Liver (tissue), 9 donors: ENCODE results near the gene MARVELD1. TPM values are rescaled to one million over a fixed set of nuclear protein-coding genes. Genes with fewer than 3 reads are reported as not detected.

Source experiments
- DNase-seq: peaks from one replicate; pipeline ENCODE4 v3.0.0-alpha.2; 2017; ENCODE audit warnings: low spot score
- H3K27ac ChIP-seq, 2 donors: one replicate each; pipeline ENCODE4 v1.7.0; 2013; ENCODE audit warnings: inconsistent platforms in 2 of 2, low read length in 2 of 2, control low read depth in 1 of 2, low read depth in 1 of 2, mild to moderate bottlenecking in 1 of 2
- H3K27me3 ChIP-seq, 4 donors: one replicate each; pipeline versions ENCODE4 v1.6.1 to v1.7.0; 2013; ENCODE audit warnings: low read length in 3 of 4, inconsistent platforms in 1 of 4, mild to moderate bottlenecking in 1 of 4, moderate library complexity in 1 of 4; ENCODE audit not compliant: control insufficient read depth in 4 of 4, insufficient read depth in 4 of 4
- H3K36me3 ChIP-seq, 4 donors: one replicate each; pipeline versions ENCODE4 v1.6.1 to v1.7.0; 2013; ENCODE audit warnings: low read length in 3 of 4, mild to moderate bottlenecking in 3 of 4, low read depth in 1 of 4, moderate library complexity in 1 of 4; ENCODE audit not compliant: control insufficient read depth in 4 of 4, insufficient read depth in 3 of 4
- H3K4me1 ChIP-seq, 4 donors: one replicate each; pipeline versions ENCODE4 v1.6.1 to v1.7.0; 2013; ENCODE audit warnings: low read length in 3 of 4, mild to moderate bottlenecking in 3 of 4, moderate library complexity in 1 of 4; ENCODE audit not compliant: control insufficient read depth in 4 of 4, insufficient read depth in 4 of 4
- H3K4me3 ChIP-seq, 3 donors: one replicate each; pipeline versions ENCODE4 v1.6.1 to v1.7.0; 2013; ENCODE audit warnings: low read length in 3 of 3, control low read depth in 1 of 3, low read depth in 1 of 3, mild to moderate bottlenecking in 1 of 3
- H3K9ac ChIP-seq, 2 donors: one replicate each; pipeline ENCODE4 v1.7.0; 2013; ENCODE audit warnings: low read length in 2 of 2, mild to moderate bottlenecking in 2 of 2, moderate library complexity in 2 of 2, control low read depth in 1 of 2, low read depth in 1 of 2
- H3K9me3 ChIP-seq, 4 donors: one replicate each; pipeline versions ENCODE4 v1.6.1 to v1.7.0; 2013; ENCODE audit warnings: low read length in 3 of 4; ENCODE audit not compliant: control insufficient read depth in 4 of 4
- EGR1 ChIP-seq, 2 donors: IDR thresholded peaks; 2 replicates each; pipeline ENCODE4 v1.6.1; 2016 to 2018; ENCODE audit warnings: antibody characterized with exemption in 2 of 2, low read depth in 2 of 2
- FOXA1 ChIP-seq: IDR thresholded peaks from 2 replicates; pipeline ENCODE4 v1.6.1; 2016; ENCODE audit warnings: antibody characterized with exemption
- FOXA2 ChIP-seq: IDR thresholded peaks from 2 replicates; pipeline ENCODE4 v1.6.1; 2016; ENCODE audit warnings: antibody characterized with exemption
- GABPA ChIP-seq, 2 donors: IDR thresholded peaks in 1 of 2; conservative IDR thresholded peaks in 1 of 2; 2 replicates each; pipeline ENCODE4 v1.6.1; 2016; ENCODE audit warnings: antibody characterized with exemption in 2 of 2, mild to moderate bottlenecking in 1 of 2, moderate library complexity in 1 of 2
- HNF4A ChIP-seq, 2 donors: conservative IDR thresholded peaks; 2 replicates each; pipeline ENCODE4 v1.6.1; 2016; ENCODE audit warnings: antibody characterized with exemption in 2 of 2, mild to moderate bottlenecking in 2 of 2
- HNF4G ChIP-seq: IDR thresholded peaks from 2 replicates; pipeline ENCODE4 v1.6.1; 2016; ENCODE audit warnings: antibody characterized with exemption
- JUND ChIP-seq, 2 donors: IDR thresholded peaks; 2 replicates each; pipeline ENCODE4 v1.6.1; 2016; ENCODE audit warnings: antibody characterized with exemption in 2 of 2
- MAX ChIP-seq: IDR thresholded peaks from 2 replicates; pipeline ENCODE4 v1.6.1; 2016; ENCODE audit warnings: antibody characterized with exemption
- NR2F2 ChIP-seq: IDR thresholded peaks from 2 replicates; pipeline ENCODE4 v1.6.1; 2016; ENCODE audit warnings: antibody characterized with exemption
- RAD21 ChIP-seq, 2 donors: IDR thresholded peaks; 2 replicates each; pipeline ENCODE4 v1.6.1; 2016; ENCODE audit warnings: antibody characterized with exemption in 2 of 2, mild to moderate bottlenecking in 2 of 2
- REST ChIP-seq: IDR thresholded peaks from 2 replicates; pipeline ENCODE4 v1.6.1; 2016; ENCODE audit warnings: antibody characterized with exemption, mild to moderate bottlenecking
- RXRA ChIP-seq, 2 donors: IDR thresholded peaks; 2 replicates each; pipeline ENCODE4 v1.6.1; 2017 to 2018; ENCODE audit warnings: antibody characterized with exemption in 2 of 2, mild to moderate bottlenecking in 1 of 2
- SP1 ChIP-seq: IDR thresholded peaks from 2 replicates; pipeline ENCODE4 v1.6.1; 2018; ENCODE audit warnings: antibody characterized with exemption, mild to moderate bottlenecking
- TAF1 ChIP-seq: conservative IDR thresholded peaks from 2 replicates; pipeline ENCODE4 v1.6.1; 2016; ENCODE audit warnings: antibody characterized with exemption, mild to moderate bottlenecking
- YY1 ChIP-seq: IDR thresholded peaks from 2 replicates; pipeline ENCODE4 v1.6.1; 2016; ENCODE audit warnings: antibody characterized with exemption, mild to moderate bottlenecking
- whole genome bisulfite sequencing: extraction: QIAGEN DNeasy Blood & Tissue Kit; methylation state at CpG from one replicate; pipeline ENCODE4 v1.1.7; 2013; 5-methylcytosine and 5-hydroxymethylcytosine counted together
- polyA plus RNA-seq, 2 donors: library from polyadenylated mRNA; stranded (reverse) in 1 of 2; unstranded in 1 of 2; fragments of 200-250 nt in 1 of 2; fragments of >200 nt in 1 of 2; fragmentation: Nextera tagmentation in 1 of 2; extraction: Ambion mirVana in 1 of 2; gene quantifications; one replicate each; pipeline versions ENCODE4 v1.2.1 to v1.2.3, GENCODE V29; 2013 to 2015
- total RNA-seq, 2 donors: library from RNA; depleted of rRNA; stranded (reverse); fragments of >200 nt; gene quantifications; one replicate each; pipeline ENCODE4 v1.2.3, GENCODE V29; 2014
- TF ChIP-seq, protein P1 (sequence below): fragments of 150-350 bp; IDR thresholded peaks from 2 replicates; pipeline ENCODE4 v1.5.1; 2017; ENCODE audit warnings: improper control_type of control experiment, low read depth, low read length; ENCODE audit not compliant: missing input control
- TF ChIP-seq, protein P2 (sequence below): IDR thresholded peaks from 2 replicates; pipeline ENCODE4 v1.6.1; 2016; ENCODE audit warnings: antibody characterized with exemption
- TF ChIP-seq, protein P3 (sequence below): IDR thresholded peaks from 2 replicates; pipeline ENCODE4 v1.6.1; 2016; ENCODE audit warnings: antibody characterized with exemption
- donor health status: healthy.
- donor health status: healthy.
- donor health status: healthy.
- donor health status: healthy.
- donor health status: healthy.

Gene MARVELD1
- total and polyA plus RNA-seq, 4 donors = 0.72 to 3.3 (median 2.8) TPM

DNA sequence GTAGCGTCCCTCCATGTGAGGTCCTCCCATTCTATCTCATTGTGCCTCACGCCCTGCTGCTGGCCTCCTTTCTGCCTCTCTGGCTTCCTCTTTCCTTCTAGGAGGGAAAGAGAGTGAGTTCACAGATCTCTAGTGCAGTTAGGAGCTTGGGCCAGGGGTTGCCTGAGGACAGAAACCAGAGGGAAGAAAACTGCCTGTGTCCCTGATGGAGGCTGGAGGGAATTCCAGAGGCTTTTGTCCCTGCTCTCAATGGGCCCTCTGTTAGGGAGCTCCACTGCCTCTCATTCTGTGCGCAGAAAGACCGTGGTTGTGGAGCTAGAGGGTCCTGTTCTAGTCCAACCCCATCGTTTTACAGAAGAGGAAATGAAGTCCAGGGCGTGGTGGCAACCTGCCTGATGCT lies 4.6 kb downstream of the MARVELD1 start:
- no peak for DNase-seq
- Histone ChIP-seq H3K27ac (peak overlapping the region; percentile 62 to 72), H3K9me3 (no peaks in the 10 kb centered on the region), H3K4me3 (no peak overlapping the region), H3K9ac (no peak overlapping the region), H3K27me3 (no peaks in the 10 kb centered on the region), H3K4me1 (peaks cover 2 to 20% (median 16%) of the 10 kb centered on the region in 4 donors), H3K36me3 (no peaks in the 10 kb centered on the region)
- TF ChIP-seq RXRA (IDR thresholded peaks at IDR 0.05) = peak in 1 of 2 donors; percentile 54
- TF ChIP-seq HNF4G = no peak
- TF ChIP-seq, protein P1, sequence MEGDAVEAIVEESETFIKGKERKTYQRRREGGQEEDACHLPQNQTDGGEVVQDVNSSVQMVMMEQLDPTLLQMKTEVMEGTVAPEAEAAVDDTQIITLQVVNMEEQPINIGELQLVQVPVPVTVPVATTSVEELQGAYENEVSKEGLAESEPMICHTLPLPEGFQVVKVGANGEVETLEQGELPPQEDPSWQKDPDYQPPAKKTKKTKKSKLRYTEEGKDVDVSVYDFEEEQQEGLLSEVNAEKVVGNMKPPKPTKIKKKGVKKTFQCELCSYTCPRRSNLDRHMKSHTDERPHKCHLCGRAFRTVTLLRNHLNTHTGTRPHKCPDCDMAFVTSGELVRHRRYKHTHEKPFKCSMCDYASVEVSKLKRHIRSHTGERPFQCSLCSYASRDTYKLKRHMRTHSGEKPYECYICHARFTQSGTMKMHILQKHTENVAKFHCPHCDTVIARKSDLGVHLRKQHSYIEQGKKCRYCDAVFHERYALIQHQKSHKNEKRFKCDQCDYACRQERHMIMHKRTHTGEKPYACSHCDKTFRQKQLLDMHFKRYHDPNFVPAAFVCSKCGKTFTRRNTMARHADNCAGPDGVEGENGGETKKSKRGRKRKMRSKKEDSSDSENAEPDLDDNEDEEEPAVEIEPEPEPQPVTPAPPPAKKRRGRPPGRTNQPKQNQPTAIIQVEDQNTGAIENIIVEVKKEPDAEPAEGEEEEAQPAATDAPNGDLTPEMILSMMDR = no peak
- peak; percentile 6 for TF ChIP-seq NR2F2
- no peak for TF ChIP-seq GABPA (IDR thresholded peaks at IDR 0.05 in 1 of 2, conservative IDR thresholded peaks at IDR 0.05 in 1 of 2)
- no peak for TF ChIP-seq YY1
- no peak for TF ChIP-seq JUND (IDR thresholded peaks at IDR 0.05)
- TF ChIP-seq RAD21 (IDR thresholded peaks at IDR 0.05) = no peak
- TF ChIP-seq, protein P2, sequence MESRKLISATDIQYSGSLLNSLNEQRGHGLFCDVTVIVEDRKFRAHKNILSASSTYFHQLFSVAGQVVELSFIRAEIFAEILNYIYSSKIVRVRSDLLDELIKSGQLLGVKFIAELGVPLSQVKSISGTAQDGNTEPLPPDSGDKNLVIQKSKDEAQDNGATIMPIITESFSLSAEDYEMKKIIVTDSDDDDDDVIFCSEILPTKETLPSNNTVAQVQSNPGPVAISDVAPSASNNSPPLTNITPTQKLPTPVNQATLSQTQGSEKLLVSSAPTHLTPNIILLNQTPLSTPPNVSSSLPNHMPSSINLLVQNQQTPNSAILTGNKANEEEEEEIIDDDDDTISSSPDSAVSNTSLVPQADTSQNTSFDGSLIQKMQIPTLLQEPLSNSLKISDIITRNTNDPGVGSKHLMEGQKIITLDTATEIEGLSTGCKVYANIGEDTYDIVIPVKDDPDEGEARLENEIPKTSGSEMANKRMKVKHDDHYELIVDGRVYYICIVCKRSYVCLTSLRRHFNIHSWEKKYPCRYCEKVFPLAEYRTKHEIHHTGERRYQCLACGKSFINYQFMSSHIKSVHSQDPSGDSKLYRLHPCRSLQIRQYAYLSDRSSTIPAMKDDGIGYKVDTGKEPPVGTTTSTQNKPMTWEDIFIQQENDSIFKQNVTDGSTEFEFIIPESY = no peak
- WGBS = 74% methylated on average over 6 of the region's 6 CpGs

GRCh38 chr10:97718659-97719142 lies 5.2 kb downstream of the MARVELD1 start:
- Histone ChIP-seq H3K9me3 (no peaks in the 10 kb centered on the region), H3K4me3 (no peak overlapping the region), H3K27ac (peak overlapping the region; percentile 62 to 72), H3K27me3 (no peaks in the 10 kb centered on the region), H3K9ac (no peak overlapping the region), H3K36me3 (no peaks in the 10 kb centered on the region), H3K4me1 (peaks cover 2 to 19% (median 13%) of the 10 kb centered on the region in 4 donors)
- peak; percentile 67 for DNase-seq
- TF ChIP-seq GABPA (IDR thresholded peaks at IDR 0.05 in 1 of 2, conservative IDR thresholded peaks at IDR 0.05 in 1 of 2) = peak in 1 of 2 donors; percentile 79
- TF ChIP-seq RAD21 (IDR thresholded peaks at IDR 0.05) = peak; percentile 20 to 29
- TF ChIP-seq EGR1 (IDR thresholded peaks at IDR 0.05; ENCODE audit: low read depth in 2 of 2) = peak; percentile 53 to 97
- no peak for TF ChIP-seq TAF1
- peak; percentile 72 for TF ChIP-seq REST
- peak; percentile 69 to 85 for TF ChIP-seq HNF4A (conservative IDR thresholded peaks at IDR 0.05)
- peak; percentile 37 for TF ChIP-seq FOXA1
- peak; percentile 82 for TF ChIP-seq SP1
- TF ChIP-seq, protein P2 = peak; percentile 69
- peak; percentile 24 to 58 for TF ChIP-seq JUND (IDR thresholded peaks at IDR 0.05)
- peak; percentile 68 to 92 for TF ChIP-seq RXRA (IDR thresholded peaks at IDR 0.05)
- no peak for TF ChIP-seq FOXA2
- TF ChIP-seq, protein P3, sequence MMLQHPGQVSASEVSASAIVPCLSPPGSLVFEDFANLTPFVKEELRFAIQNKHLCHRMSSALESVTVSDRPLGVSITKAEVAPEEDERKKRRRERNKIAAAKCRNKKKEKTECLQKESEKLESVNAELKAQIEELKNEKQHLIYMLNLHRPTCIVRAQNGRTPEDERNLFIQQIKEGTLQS = no peak
- TF ChIP-seq HNF4G = no peak
- peak; percentile 67 for TF ChIP-seq YY1
- peak; percentile 23 for TF ChIP-seq NR2F2
- TF ChIP-seq MAX = peak; percentile 99
- TF ChIP-seq, protein P1 = no peak
- 20% methylated on average over 8 of the region's 8 CpGs for WGBS
